HepG2 (cell line): ENCODE results near the gene VRK3. TPM values are rescaled to one million over a fixed set of nuclear protein-coding genes. Genes with fewer than 3 reads are reported as not detected.
A peak's percentile ranks its signal among the peaks of the same experiment; 100 is the strongest.

Experiments used
- EHMT2 ChIP-seq: fragments of 200-600 bp; sonication (generic); IDR thresholded peaks from 2 replicates; pipeline ENCODE4 v1.7.0; 2017; ENCODE audit warnings: antibody characterized with exemption, low read depth, low read length, borderline replicate concordance
- EZH2 ChIP-seq: conservative IDR thresholded peaks from 2 replicates; pipeline ENCODE4 v1.6.1; 2012; ENCODE audit warnings: mild to moderate bottlenecking, low read depth, low read length, moderate library complexity
- FOXK1 ChIP-seq: sonication (generic); formaldehyde crosslinking; IDR thresholded peaks from 2 replicates; pipeline ENCODE4 v1.4.0; 2020; ENCODE audit warnings: low read depth, missing genetic modification reagents, borderline replicate concordance
- MED13 ChIP-seq: sonication (generic); formaldehyde crosslinking; IDR thresholded peaks from 2 replicates; pipeline ENCODE4 v1.5.0; 2020; ENCODE audit warnings: missing genetic modification reagents
- MEF2D ChIP-seq: sonication (generic); formaldehyde crosslinking; IDR thresholded peaks from 2 replicates; pipeline ENCODE4 v1.5.1; 2020; ENCODE audit warnings: mild to moderate bottlenecking, missing genetic modification reagents
- PTBP1 ChIP-seq: fragments of 200-400 bp; formaldehyde crosslinking; IDR thresholded peaks from 2 replicates; pipeline ENCODE4 v1.6.1; 2018; ENCODE audit warnings: low read length, low read depth; ENCODE audit not compliant: poor library complexity, severe bottlenecking
- RBM39 ChIP-seq: fragments of 200-400 bp; formaldehyde crosslinking; IDR thresholded peaks from one replicate; pipeline ENCODE4 v1.6.1; 2018; ENCODE audit warnings: antibody characterized with exemption, mild to moderate bottlenecking, low read depth, low read length; ENCODE audit not compliant: poor library complexity, severe bottlenecking
- REL ChIP-seq: sonication (generic); formaldehyde crosslinking; conservative IDR thresholded peaks from 2 replicates; pipeline ENCODE4 v1.8.0; 2022; ENCODE audit warnings: mild to moderate bottlenecking, missing genetic modification reagents, moderate library complexity
- RXRA ChIP-seq: sonication (generic); formaldehyde crosslinking; IDR thresholded peaks from 2 replicates; pipeline ENCODE4 v1.5.1; 2020; ENCODE audit warnings: missing genetic modification reagents
- SMAD3 ChIP-seq: sonication (generic); formaldehyde crosslinking; IDR thresholded peaks from 2 replicates; pipeline ENCODE4 v1.4.0; 2020; ENCODE audit warnings: missing genetic modification reagents
- SMYD3 ChIP-seq: sonication (generic); formaldehyde crosslinking; IDR thresholded peaks from 2 replicates; pipeline ENCODE4 v1.8.1; 2023; ENCODE audit warnings: mild to moderate bottlenecking, missing genetic modification reagents
- SRSF4 ChIP-seq: fragments of 200-400 bp; formaldehyde crosslinking; IDR thresholded peaks from one replicate; pipeline ENCODE4 v1.6.1; 2018; ENCODE audit warnings: mild to moderate bottlenecking, low read depth, low read length, moderate library complexity; ENCODE audit not compliant: poor library complexity, severe bottlenecking
- ZFP36L2 ChIP-seq: sonication (generic); formaldehyde crosslinking; IDR thresholded peaks from 2 replicates; pipeline ENCODE4 v1.4.0; 2020; ENCODE audit warnings: missing genetic modification reagents
- ZFX ChIP-seq: sonication (generic); formaldehyde crosslinking; IDR thresholded peaks from 2 replicates; pipeline ENCODE4 v1.4.0; 2020; ENCODE audit warnings: mild to moderate bottlenecking, low read depth, missing genetic modification reagents, moderate library complexity
- ZNF138 ChIP-seq: sonication (generic); formaldehyde crosslinking; IDR thresholded peaks from 2 replicates; pipeline ENCODE4 v1.5.0; 2020; ENCODE audit warnings: mild to moderate bottlenecking, low read depth, missing genetic modification reagents
- ZNF234 ChIP-seq: sonication (generic); formaldehyde crosslinking; conservative IDR thresholded peaks from 2 replicates; pipeline ENCODE4 v1.5.1; 2020; ENCODE audit warnings: mild to moderate bottlenecking, missing genetic modification reagents
- ZNF30 ChIP-seq: sonication (generic); formaldehyde crosslinking; IDR thresholded peaks from 2 replicates; pipeline ENCODE4 v1.5.0; 2020; ENCODE audit warnings: mild to moderate bottlenecking, missing genetic modification reagents
- ZNF703 ChIP-seq: sonication (generic); formaldehyde crosslinking; IDR thresholded peaks from 2 replicates; pipeline ENCODE4 v1.5.1; 2020; ENCODE audit warnings: missing genetic modification reagents, mild to moderate bottlenecking, moderate library complexity, borderline replicate concordance
- polyA plus RNA-seq, 8 experiments: library from polyadenylated mRNA; depleted of rRNA in 3 of 8; stranded (reverse) in 7 of 8; unstranded in 1 of 8; fragments of >200 nt; fragmentation: Illumina TruSeq in 4 of 8; extraction: Trizol in 4 of 8; gene quantifications; 2 replicates each; pipeline versions ENCODE4 v1.2.1 to v1.2.3, GENCODE V29; 2011 to 2016; ENCODE audit warnings: low read depth in 4 of 8, missing spikeins in 1 of 8, mixed read lengths in 1 of 8; ENCODE audit not compliant: insufficient read depth in 1 of 8
- total RNA-seq, 5 experiments: library from RNA; depleted of rRNA; stranded (reverse); fragments of >200 nt; fragmentation: Illumina TruSeq; extraction: Trizol; gene quantifications; 2 replicates each; pipeline ENCODE4 v1.2.3, GENCODE V29; 2016; ENCODE audit warnings: low read depth in 1 of 5
- TF ChIP-seq, protein P1 (sequence below): sonication (generic); formaldehyde crosslinking; IDR thresholded peaks from 2 replicates; pipeline ENCODE4 v1.8.1; 2023; ENCODE audit warnings: missing genetic modification reagents, mild to moderate bottlenecking, borderline replicate concordance
- TF ChIP-seq, protein P2 (sequence below): sonication (generic); formaldehyde crosslinking; IDR thresholded peaks from 2 replicates; pipeline ENCODE4 v1.8.0; 2023; ENCODE audit warnings: mild to moderate bottlenecking, missing genetic modification reagents
- TF ChIP-seq, protein P3 (sequence below): sonication (generic); formaldehyde crosslinking; conservative IDR thresholded peaks from 2 replicates; pipeline ENCODE4 v1.4.0; 2020; ENCODE audit warnings: missing genetic modification reagents
- TF ChIP-seq, protein P4 (sequence below): sonication (generic); formaldehyde crosslinking; IDR thresholded peaks from 2 replicates; pipeline ENCODE4 v1.4.0; 2020; ENCODE audit warnings: missing genetic modification reagents
- TF ChIP-seq, protein P5 (sequence below): sonication (generic); formaldehyde crosslinking; conservative IDR thresholded peaks from 2 replicates; pipeline ENCODE4 v1.8.0; 2022; ENCODE audit warnings: missing genetic modification reagents

VRK3 gene
- total and polyA plus RNA-seq, 2 of the 13 experiments (the other 11 are each of a cell fraction or from before 2014, with no cell fraction given): 23.8 to 28.3 TPM

DNA sequence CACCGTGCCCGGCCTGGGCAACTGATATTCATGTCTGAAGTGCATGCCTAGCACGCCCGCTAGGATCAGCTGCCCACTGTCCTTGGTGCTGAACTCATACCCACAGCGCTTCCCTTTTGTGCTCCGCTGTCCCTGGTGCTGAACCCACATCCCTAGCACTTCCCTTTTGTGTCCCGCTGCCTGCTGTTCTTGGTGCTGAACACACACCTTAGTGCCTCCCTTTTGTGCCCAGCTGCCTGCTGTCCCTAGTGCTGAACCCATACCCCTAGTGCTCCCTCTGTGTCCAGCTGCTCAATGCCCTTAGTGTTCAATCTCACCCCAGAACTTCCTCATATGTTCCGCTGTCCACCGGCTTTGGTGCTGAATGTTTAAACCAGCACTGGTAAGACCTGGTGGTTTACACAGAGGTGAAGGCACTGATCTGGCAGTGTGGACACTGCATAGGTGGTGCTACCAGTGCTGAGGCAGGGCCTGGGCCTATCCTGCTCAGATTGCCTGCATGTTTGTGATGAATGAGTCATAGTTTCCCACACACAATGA lies 37.9 kb downstream of the VRK3 start (continued):
- peak; percentile 100 for TF ChIP-seq ZNF30 (CRISPR knock-in tag)
- TF ChIP-seq, protein P1, sequence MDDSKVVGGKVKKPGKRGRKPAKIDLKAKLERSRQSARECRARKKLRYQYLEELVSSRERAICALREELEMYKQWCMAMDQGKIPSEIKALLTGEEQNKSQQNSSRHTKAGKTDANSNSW (CRISPR knock-in tag): peak; percentile 99
- TF ChIP-seq ZNF234: peak; percentile 100
- TF ChIP-seq EHMT2: peak; percentile 100
- TF ChIP-seq, protein P2, sequence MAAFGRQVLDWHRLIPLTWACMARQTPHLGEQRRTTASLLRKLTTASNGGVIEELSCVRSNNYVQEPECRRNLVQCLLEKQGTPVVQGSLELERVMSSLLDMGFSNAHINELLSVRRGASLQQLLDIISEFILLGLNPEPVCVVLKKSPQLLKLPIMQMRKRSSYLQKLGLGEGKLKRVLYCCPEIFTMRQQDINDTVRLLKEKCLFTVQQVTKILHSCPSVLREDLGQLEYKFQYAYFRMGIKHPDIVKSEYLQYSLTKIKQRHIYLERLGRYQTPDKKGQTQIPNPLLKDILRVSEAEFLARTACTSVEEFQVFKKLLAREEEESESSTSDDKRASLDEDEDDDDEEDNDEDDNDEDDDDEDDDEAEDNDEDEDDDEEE (CRISPR knock-in tag): peak; percentile 100
- TF ChIP-seq FOXK1: peak; percentile 100; the same call in 1 of the 2 replicates
- TF ChIP-seq ZFP36L2 (CRISPR knock-in tag): peak; percentile 99
- no peak for TF ChIP-seq RBM39
- TF ChIP-seq RXRA (CRISPR knock-in tag): peak; percentile 93
- TF ChIP-seq EZH2: no peak
- TF ChIP-seq SMAD3 (CRISPR knock-in tag): peak; percentile 100
- peak; percentile 100 for TF ChIP-seq ZNF138 (CRISPR knock-in tag)
- peak; percentile 100 for TF ChIP-seq MEF2D (CRISPR knock-in tag)
- peak; percentile 100 for TF ChIP-seq SMYD3 (CRISPR knock-in tag)
- TF ChIP-seq, protein P3, sequence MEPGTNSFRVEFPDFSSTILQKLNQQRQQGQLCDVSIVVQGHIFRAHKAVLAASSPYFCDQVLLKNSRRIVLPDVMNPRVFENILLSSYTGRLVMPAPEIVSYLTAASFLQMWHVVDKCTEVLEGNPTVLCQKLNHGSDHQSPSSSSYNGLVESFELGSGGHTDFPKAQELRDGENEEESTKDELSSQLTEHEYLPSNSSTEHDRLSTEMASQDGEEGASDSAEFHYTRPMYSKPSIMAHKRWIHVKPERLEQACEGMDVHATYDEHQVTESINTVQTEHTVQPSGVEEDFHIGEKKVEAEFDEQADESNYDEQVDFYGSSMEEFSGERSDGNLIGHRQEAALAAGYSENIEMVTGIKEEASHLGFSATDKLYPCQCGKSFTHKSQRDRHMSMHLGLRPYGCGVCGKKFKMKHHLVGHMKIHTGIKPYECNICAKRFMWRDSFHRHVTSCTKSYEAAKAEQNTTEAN (CRISPR knock-in tag): peak; percentile 100
- TF ChIP-seq PTBP1: no peak
- TF ChIP-seq MED13 (CRISPR knock-in tag): peak; percentile 99
- TF ChIP-seq SRSF4: no peak
- TF ChIP-seq REL: peak; percentile 100
- TF ChIP-seq, protein P4, sequence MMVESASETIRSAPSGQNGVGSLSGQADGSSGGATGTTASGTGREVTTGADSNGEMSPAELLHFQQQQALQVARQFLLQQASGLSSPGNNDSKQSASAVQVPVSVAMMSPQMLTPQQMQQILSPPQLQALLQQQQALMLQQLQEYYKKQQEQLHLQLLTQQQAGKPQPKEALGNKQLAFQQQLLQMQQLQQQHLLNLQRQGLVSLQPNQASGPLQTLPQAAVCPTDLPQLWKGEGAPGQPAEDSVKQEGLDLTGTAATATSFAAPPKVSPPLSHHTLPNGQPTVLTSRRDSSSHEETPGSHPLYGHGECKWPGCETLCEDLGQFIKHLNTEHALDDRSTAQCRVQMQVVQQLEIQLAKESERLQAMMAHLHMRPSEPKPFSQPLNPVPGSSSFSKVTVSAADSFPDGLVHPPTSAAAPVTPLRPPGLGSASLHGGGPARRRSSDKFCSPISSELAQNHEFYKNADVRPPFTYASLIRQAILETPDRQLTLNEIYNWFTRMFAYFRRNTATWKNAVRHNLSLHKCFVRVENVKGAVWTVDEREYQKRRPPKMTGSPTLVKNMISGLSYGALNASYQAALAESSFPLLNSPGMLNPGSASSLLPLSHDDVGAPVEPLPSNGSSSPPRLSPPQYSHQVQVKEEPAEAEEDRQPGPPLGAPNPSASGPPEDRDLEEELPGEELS (CRISPR knock-in tag): peak; percentile 95
- TF ChIP-seq ZFX (CRISPR knock-in tag): peak; percentile 46
- TF ChIP-seq ZNF703 (CRISPR knock-in tag): peak; percentile 99
- TF ChIP-seq, protein P5, sequence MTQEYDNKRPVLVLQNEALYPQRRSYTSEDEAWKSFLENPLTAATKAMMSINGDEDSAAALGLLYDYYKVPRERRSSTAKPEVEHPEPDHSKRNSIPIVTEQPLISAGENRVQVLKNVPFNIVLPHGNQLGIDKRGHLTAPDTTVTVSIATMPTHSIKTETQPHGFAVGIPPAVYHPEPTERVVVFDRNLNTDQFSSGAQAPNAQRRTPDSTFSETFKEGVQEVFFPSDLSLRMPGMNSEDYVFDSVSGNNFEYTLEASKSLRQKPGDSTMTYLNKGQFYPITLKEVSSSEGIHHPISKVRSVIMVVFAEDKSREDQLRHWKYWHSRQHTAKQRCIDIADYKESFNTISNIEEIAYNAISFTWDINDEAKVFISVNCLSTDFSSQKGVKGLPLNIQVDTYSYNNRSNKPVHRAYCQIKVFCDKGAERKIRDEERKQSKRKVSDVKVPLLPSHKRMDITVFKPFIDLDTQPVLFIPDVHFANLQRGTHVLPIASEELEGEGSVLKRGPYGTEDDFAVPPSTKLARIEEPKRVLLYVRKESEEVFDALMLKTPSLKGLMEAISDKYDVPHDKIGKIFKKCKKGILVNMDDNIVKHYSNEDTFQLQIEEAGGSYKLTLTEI (CRISPR knock-in tag): peak; percentile 83
